GM23338 (cell line): Measurements from ENCODE around the gene PACC1.

Source experiments
- CTCF ChIP-seq, 2 experiments: fragments of 200-600 bp in 1 of 2; sonication (generic) in 1 of 2; conservative IDR thresholded peaks; 2 replicates each; pipeline versions ENCODE4 v1.5.1 to v1.6.1; 2016 to 2017; ENCODE audit warnings: antibody characterized with exemption in 2 of 2, low read depth in 2 of 2, mild to moderate bottlenecking in 2 of 2, moderate library complexity in 1 of 2
- EZH2 ChIP-seq: fragments of 200-600 bp; sonication (generic); IDR thresholded peaks from one replicate; pipeline ENCODE4 v1.8.0; 2017; ENCODE audit warnings: antibody characterized with exemption, mild to moderate bottlenecking, low read depth; ENCODE audit not compliant: unreplicated experiment
- EZH2phosphoT487 ChIP-seq: fragments of 200-600 bp; sonication (generic); IDR thresholded peaks from one replicate; pipeline ENCODE4 v1.8.1; 2018; ENCODE audit warnings: antibody characterized with exemption; ENCODE audit not compliant: unreplicated experiment
- JUNB ChIP-seq: IDR thresholded peaks from one replicate; pipeline ENCODE4 v1.6.1; 2016; ENCODE audit warnings: antibody characterized with exemption; ENCODE audit not compliant: unreplicated experiment
- NANOG ChIP-seq: IDR thresholded peaks from 2 replicates; pipeline ENCODE4 v1.6.1; 2016; ENCODE audit warnings: antibody characterized with exemption, borderline replicate concordance
- POLR2AphosphoS5 ChIP-seq: IDR thresholded peaks from 2 replicates; pipeline ENCODE4 v1.6.1; 2016; ENCODE audit warnings: antibody characterized with exemption, low read depth
- REST ChIP-seq: IDR thresholded peaks from one replicate; pipeline ENCODE4 v1.6.1; 2018; ENCODE audit warnings: antibody characterized with exemption; ENCODE audit not compliant: unreplicated experiment
- ZNF331 ChIP-seq: fragments of 250-450 bp; sonication (Bioruptor Pico); IDR thresholded peaks from 2 replicates; pipeline ENCODE4 v1.5.0; 2020; ENCODE audit warnings: low read depth, mild to moderate bottlenecking, moderate library complexity
- ZNF462 ChIP-seq: fragments of 250-450 bp; sonication (Bioruptor Pico); IDR thresholded peaks from 2 replicates; pipeline ENCODE4 v1.5.0; 2020; ENCODE audit warnings: mild to moderate bottlenecking, moderate library complexity

DNA sequence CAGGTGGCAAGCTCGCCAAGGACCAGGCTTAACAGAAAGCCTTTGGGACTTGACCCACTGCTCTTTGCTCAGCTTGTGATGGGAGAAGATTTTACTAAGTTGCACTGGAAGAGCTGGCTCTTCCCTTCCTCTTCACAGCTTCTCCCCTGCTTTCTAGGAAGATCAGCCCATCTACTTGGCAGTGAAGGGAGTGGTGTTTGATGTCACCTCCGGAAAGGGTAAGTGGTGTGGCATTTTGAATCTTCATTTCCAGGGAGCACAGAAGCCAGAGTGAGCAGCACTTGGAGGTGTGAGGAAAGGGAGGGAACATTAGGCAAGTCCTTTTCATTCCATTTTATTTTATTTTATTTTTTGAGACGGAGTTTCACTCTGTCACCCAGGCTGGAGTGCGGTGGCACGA is 27.7 kb upstream of the PACC1 start:
- TF ChIP-seq CTCF (conservative IDR thresholded peaks at IDR 0.05; ENCODE audit: low read depth in 2 of 2) (no peak), NANOG (no peak), JUNB (no peak), REST (no peak), EZH2phosphoT487 (no peak), POLR2AphosphoS5 (no peak), EZH2 (no peak), ZNF331 (CRISPR knock-in tag) (no peak), ZNF462 (CRISPR knock-in tag) (no peak)
